NCI-H2171 (cell line): ENCODE measurements around the gene ZDHHC16.
"Not testable (repeated sequence)": the region's sequence is repeated elsewhere in the genome, so short reads cannot be mapped to it uniquely, and the experiment has no call there.

ENCODE experiments used
- DNase-seq: peaks from one replicate; lab custom pipeline; 2025; lab: John Stamatoyannopoulos, UW

ZDHHC16 gene

DNA sequence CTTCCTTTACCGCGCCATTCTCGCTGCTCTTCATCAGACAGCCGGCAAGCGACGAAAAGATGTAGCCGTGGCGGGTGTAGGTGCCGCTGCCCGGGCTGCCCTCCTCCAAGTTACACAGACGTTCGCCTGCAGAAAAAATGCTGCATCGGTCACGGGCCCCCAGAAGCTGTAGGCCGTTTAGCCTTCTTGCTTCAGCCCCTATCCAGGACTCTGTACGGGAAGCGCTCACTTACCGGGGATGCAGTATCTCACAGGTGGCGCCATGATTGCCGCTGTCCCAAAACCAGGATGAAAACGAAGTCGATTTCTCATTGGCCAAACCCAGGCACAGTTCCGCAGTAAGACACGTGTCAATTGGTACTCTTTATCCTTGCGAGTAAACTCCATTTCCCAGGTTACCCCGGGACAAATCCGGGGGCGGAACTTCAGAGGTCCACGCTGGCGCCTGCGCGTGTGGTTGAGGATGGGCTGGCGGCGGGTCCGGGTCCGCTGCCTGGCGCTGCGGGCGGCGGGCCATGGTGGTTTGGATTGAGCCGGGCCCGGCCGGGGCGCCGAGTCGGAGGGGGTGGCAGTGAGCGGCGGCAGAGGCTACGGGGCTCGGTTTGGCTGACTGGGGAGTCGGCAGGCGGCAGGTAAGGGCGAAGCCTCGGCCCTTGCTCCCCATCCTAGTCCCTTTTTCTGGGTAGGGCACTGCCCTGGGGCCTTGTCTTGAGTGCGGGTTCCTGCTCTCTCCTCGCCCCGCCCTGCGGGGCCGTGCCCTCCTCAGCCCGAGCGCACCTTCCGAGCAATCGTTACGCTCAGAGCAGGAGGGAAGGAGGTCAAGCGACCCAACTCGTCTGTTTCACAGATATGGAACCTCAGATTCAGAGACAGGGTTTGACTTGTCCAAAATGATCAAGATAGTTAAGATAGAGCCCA, at the start of gene ZDHHC16, which contains the start of gene EXOSC1:
Gene ZDHHC16 (plus strand): TSS at position 454 of the 918 bp plus-strand sequence. CDS start 5,501 bp downstream, outside the sequence.
Gene EXOSC1 (minus strand): TSS at position 285 of the 918 bp plus-strand sequence. CDS start 21 bp downstream, at position 264.
- DNase-seq: peak; percentile 80

DNA sequence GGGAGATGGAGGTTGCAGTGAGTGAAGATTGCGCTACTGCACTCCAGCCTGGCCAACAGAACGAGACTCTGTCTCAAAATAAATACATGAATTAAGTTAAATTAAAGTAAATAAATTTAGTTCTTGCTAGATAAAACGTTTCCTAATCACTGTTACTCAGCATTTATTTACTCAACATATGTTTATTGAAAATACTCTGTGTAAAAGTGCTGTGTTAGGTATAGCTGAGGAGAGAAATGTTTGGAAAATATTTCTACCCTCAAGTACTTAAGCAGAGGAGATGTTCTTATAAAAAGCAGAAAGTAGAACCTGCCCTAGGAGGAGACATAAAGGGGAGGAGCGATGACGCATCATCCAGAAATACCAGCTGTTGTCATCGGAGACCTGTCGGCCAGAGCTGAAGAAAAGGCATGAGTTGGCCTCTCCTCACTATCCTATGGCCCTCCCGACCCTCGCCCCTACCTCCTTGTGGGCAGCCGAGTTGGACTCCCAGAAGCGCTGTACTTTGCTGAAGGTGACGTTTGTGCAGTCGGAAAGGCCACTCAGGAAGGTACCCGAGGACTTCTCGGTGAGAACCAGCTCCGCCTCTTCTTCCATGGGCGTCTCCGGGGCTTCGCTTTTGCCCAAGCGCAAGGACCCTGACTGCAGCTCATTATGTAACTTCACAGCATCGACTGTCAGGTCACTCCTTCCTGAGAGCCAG, 46.0 kb upstream of the ZDHHC16 start:
- DNase-seq: no peak

DNA sequence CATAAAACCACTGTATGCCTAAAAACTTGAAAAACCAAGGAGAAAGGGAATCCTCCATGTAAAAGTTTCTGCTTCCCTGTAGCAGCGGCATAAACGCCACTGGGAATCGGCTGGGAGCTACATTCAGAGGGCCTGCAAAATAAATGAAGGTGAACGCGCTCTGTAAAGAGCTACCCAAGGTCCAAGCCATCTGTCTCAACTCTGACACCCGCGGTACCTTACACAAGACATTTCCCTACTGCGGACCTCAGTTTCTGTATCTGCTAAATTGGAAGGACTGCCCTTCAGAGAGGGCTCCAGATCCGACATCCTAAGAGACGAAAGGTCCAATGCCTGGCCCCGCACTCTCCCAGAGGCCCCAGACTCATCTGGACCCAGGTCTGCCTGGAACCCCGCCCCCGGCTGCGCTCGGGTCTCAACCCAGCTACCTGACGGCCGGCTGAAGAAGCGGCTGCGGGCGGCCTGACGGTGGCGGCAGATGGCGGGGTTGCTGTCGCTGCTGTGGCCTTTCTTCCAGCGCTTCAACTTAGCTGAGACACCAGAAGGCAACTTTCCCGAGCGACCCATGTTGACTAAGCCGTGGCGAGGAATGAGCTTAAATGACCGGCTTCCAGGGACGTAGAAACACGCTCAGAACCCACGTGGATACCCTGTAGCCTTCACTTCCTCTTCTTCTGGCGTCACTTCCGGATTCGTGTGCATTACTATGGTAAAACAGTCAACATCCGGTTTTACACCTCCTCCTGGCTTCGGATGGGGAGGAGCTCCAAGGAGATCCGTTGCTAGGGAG, 45.1 kb upstream of the ZDHHC16 start, which contains the start of gene RRP12:
Gene RRP12 (minus strand): TSS at position 676 of the 790 bp plus-strand sequence. CDS start 109 bp downstream, at position 567.
- DNase-seq: peak; percentile 89

DNA sequence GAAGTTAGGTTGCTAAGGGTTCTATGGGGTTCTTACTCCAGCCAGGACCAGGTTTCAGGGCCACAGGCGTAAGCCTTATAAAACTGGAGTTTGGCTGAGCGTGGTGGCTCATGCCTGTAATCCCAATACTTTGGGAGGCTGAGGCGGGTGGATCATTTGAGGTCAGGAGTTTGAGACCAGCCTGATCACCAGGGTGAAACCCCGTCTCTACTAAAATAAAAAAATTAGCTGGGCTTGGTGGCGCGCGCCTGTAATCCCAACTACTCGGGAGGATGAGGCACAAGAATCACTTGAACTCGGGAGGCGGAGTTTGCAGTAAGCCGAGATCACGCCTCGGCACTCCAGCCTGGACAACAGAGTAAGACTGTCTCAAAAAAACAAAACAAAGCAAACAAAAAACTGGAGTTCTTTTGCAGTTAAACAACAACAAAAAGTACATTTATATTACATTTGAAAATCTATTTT, 44.5 kb upstream of the ZDHHC16 start:
- DNase-seq: no peak

DNA sequence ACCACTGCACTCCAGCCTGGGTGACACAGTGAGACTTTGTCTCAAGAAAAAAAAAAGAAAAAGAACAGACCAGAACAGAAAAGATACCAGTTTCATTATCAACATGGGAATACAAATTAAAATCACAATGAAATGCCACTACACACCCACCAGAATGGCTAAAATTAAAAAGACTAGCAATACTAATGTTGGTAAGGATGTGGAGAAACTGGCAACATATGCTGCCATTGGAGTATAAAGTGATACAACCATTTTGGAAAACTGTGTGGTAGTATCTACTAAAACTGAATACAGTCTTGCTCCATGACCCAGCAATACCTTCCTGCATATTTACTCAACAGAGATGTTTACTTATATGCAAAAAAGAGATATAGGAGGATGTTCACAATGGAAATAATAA, 41.9 kb upstream of the ZDHHC16 start:
- no peak for DNase-seq

DNA sequence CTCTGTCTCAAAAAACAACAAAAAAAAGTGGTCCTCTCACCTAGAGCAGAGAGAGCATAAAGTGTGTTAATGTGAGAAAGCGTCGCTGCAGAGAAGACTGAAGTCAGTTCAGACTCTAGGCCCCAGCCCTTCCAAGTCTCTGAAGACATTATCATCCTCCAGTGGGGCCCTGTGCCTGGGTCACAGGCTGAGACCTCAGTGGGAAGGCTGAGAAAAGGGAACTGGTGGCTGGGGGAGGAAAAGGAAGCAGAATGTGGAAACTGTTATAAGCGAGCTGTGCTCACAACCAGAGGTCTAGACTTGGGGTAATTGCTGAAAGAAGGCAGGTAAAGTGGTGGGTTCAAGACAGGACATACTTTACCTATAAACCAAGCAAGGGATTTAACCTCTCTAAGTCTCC, 39.9 kb upstream of the ZDHHC16 start:
- DNase-seq: no peak

DNA sequence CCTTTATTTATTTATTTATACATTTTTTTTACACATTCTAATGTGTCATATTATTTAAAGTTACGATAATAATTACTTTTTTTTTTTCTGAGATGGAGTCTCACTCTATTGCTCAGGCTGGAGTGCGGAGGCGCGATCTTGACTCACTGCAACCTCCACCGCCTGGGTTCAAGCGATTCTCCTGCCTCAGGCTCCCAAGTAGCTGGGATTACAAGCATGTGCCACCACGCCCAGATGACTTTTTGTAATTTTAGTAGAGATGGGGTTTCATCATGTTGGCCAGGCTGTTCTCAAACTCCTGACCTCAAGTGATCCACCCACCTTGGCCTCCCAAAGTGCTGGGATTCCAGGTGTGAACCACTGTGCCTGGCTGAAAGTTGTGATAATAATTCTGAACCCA, 39.5 kb upstream of the ZDHHC16 start:
- not testable (repeated sequence) for DNase-seq

DNA sequence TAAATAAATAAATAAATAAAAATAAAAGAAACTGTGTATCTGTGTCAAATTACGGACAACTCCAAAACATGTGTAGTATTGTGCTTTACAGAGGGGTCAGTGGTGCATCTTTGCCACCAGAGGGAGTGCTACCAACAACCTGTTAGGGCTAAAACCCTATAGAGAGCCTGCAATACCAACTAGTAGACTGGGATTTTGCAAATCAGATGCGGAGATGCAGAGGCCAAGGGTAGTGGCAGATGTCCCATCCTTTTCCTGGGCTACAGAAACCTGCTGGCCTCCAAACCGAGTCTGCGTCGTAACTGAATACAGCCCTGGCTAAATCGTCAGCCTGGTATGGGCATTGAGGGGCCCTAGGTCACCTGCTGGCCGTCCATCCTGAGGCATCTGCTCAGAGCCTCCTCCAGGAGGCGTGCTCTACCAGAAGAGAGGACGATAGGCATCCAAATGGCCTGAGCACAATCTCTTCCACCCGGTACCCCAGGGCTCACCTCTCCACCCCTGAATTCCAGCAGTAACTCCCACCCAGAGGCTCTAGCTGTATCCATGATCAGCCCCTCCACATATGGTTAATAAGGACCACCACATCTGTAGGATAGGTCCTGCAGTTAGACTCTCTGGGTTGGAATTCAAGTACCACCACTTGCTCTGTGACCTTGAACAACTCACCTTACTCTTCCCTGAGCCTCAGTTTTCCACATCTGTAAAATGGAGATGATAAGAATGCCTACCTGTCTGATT, 38.6 kb upstream of the ZDHHC16 start:
- DNase-seq: peak; percentile 8

DNA sequence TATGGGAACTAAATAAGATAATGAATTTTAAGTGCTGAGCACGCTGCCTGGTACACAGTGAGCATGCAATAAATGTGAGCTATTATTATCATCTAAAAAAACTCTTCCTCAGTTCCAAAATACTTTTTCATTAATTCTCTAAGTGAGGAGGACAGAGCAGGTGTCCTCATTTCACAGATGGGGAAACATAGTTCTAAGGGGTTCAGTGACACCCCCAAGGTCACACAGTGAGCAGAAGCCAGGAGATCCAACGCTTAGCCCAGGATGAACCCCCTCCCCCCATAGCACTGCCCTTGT, 38.1 kb upstream of the ZDHHC16 start:
- no peak for DNase-seq

DNA sequence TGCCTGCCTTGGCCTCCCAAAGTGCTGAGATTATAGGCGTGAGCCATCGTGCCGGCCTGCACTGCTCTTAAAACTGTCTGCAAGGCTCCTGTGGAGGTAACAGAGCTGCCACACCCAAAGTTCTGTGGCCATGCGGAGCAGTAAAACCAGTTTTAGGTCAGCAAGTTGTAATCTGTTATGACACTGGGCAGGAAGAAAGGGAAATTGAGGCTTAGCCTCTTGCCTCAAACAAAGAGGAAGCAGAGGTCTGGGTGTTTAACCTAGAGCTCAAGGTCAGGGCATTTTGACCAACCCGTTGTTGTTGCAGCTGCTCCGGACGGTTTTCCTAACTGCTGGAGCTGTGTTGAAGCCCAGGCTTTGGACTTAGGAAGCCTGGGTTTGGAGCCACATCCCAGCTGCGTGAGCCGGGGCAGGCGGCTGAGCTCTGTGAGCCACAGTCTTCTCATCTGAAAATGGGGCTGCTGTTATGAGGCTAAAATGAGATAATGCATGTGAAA, 37.4 kb upstream of the ZDHHC16 start:
- DNase-seq: no peak

DNA sequence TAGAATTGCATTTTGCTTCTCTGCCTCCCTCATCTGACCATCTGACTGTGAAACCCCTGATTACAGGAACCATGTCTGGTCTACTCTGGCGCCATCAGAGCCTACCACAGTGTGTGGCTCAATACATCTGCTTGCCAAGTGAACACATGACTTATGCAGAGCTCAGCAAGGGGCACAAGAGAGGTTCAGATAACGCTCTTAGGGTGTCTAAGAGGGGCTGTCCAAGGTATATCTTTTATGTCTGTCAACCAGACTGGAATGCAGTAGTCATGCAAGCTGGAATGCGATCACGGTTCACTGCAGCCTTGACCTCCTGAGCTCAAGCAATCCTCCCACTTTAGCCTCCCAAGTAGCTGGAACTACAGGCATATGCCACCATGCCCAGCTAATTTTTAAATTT, 34.6 kb upstream of the ZDHHC16 start:
- no peak for DNase-seq

DNA sequence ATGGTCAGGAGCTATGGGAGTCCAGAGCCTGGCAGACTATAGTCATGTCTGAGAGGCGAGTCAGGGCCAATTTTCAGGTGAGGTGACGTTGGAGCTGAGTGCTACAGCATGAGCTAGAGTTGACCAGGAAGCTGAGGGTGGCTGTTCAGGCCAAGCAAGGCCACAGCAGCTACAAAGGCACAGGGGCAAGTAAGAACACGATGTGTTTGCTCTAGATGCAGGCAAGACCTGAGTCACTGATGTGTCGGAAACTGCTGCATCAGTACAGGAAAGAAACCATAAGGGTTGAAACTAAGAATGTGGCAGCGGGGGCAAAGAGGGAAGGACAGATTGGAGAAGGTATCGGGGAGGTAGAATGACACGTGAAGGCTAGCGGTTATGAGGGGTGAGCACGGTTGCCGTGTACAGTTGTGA, 33.1 kb upstream of the ZDHHC16 start:
- DNase-seq: no peak

DNA sequence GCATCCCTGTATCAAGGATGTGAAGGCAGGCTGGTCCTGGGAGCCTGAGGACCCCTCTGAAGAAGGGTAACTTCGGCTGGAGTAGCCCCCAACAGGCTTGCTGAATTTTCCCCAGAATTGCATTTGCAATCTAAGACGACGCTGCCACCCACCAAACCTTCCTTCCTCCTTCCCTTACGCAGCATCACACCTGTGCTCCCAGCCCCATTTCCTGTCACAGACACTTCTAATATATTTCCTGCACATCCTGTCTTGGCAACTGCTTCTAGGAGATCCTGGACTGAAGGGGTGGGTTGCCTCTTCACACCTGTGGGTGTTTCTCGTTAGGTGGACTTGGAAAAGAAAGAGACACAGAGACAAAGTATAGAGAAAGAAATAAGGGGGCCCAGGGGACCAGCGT, 29.4 kb upstream of the ZDHHC16 start:
- no peak for DNase-seq

DNA sequence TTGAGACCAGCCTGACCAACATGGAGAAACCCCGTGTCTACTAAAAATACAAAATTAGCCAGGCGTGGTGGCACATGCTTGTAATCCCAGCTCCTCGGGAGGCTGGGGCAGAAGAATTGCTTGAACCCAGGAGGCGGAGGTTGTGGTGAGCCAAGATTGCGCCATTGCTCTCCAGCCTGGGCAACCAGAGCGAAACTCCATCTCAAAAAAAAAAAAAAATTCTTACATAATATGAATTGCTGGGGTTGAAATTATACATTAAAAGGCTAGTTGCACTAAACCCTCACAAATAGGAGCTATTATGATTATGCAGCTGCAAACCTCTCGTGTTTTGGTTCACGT, 22.2 kb upstream of the ZDHHC16 start:
- DNase-seq: not testable (repeated sequence)

DNA sequence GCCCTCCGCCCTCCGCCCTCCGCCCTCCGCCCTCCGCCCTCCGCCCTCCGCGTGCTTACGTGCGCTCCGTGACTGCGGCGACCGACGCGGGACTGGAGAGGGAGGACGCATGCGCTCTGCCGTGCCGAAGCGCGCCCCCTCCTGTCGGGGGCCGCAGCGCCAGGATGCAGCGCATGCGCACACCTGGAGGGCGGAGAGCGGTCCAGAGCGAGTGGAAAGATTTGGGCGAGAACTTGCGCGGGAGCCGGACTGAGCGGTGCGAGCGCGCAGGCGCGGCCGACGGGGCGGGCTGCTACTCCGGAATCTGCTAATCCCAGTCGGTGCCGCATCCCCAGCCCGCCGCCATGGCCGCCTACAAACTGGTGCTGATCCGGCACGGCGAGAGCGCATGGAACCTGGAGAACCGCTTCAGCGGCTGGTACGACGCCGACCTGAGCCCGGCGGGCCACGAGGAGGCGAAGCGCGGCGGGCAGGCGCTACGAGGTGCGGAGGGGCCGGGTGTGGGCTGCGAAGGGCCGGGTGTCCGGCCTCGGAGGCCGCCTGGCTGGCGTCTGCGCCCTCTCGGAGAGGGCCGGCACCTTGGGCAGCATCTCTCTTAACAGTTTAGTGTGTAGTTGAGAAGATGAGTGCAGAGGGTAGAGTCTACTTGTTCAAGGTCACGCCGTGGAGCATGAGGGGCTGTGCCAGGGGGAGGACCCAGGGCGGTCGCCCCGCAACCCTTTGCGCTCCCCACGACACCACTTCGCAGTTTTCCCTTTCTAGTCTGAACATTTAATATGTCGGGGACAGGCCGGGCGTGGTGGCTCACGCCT, 19.8 kb upstream of the ZDHHC16 start, which contains the start of gene PGAM1:
Gene PGAM1 (plus strand): TSS at position 228 of the 812 bp plus-strand sequence. CDS start 117 bp downstream, at position 345.
- peak; percentile 65 for DNase-seq

DNA sequence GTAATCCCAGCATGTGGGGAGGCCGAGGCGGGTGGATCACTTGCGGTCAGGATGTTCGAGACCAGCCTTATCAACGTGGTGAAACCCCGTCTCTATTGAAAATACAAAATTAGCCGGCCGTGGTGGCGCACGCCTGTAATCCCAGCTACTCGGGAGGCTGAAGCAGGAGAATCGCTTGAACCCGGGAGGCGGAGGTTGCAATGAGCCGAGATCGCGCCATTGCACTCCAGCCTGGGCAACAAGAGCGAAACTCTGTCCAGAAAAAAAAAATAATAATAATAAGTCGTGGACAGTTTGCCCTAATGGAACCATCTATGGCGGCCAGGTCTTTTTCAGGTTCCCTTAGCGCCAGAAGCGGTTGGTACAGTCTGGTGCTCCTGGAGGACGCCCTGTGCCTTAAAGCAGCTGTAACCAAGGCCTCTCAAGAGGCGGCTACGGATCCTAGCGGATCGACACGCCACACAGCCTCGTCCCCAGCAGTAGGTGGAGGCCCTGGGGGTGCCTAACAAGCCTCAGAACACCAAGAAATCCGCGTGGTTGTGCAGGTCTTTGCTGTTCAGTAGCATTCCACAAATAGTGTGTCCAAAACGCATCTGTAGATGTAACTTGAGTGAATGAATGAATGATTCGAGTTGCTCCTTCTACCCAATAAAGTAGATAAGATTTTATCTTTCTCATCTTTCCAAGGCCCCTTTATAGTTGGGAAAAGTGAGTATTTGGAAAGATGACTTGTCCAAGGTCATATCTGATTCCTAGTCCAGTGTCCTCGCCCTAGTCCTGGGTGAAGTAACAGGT, 19.0 kb upstream of the ZDHHC16 start:
- DNase-seq: no peak

DNA sequence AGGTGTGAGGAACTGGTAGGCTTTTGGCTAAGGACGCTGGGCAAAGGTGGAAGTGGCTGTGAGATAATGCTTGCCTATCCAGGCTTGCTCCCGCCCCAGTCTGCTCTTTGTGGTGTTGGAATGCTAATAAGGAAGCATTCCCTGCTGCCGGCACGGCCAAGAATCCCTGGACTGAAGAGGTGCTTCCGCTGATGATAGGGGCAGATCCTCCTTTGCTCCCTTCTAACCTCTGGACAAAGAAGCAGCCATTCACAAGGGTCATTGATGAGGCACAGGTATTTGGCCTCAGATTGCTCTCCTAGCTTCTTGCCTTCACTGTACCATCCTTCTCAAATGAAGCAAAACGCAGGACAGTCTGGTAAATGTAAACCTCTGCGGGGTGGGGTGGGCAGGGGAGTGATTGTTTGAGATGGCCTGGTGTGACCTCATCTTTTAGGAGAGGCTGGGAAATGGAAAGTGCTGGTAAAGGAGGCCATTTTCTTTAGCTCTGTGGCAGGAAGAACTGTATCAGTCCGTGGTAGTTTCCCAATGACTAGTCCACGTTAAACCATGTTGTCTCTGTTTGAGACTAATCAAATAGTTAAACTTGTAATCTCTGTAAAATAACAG, 18.3 kb upstream of the ZDHHC16 start:
- DNase-seq: no peak

DNA sequence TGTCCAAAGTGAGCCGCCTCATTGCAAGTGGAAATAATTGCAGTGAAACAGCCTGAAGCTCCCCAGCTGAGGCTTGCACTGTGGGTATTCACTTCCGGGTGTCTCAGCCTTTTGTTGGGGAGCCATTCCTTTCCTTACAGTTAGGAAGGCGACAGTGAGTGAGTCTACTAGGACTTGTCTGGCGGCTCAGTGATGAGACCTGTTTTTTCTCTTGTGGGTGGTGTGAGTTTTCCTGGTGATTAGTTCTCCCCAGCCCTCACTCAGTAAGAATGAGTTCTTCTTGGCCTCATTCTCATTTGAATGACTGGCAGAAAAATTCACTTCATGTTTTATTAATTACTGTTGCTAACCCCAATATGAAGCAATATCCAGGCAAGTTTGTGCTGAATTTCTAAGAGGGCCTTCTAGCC, 17.4 kb upstream of the ZDHHC16 start:
- no peak for DNase-seq

DNA sequence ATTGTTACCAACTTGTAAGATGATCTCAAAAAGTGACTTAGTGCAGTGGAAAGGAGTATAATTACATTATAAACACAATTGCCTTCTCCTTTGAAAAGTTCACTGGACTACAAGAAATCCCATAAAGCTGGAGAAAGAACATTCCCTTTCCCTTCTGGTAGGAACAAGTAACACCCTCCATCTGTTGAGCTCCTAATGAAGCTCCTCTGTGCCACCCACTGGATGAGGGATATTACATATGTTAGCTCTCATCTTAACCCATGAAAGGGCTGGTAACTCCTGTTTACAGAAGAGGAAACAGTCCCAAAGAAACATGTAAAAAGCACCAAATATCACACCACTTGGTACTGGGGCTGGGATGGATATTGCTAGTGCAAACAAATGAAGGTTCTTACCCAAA, 11.9 kb upstream of the ZDHHC16 start:
- no peak for DNase-seq
